ENCODE results near the gene ZMYND8.
A peak's percentile ranks its signal among the peaks of the same experiment; 100 is the strongest.
"Not testable (repeated sequence)": the region's sequence is repeated elsewhere in the genome, so short reads cannot be mapped to it uniquely, and the experiment has no call there.

ZMYND8 gene

DNA sequence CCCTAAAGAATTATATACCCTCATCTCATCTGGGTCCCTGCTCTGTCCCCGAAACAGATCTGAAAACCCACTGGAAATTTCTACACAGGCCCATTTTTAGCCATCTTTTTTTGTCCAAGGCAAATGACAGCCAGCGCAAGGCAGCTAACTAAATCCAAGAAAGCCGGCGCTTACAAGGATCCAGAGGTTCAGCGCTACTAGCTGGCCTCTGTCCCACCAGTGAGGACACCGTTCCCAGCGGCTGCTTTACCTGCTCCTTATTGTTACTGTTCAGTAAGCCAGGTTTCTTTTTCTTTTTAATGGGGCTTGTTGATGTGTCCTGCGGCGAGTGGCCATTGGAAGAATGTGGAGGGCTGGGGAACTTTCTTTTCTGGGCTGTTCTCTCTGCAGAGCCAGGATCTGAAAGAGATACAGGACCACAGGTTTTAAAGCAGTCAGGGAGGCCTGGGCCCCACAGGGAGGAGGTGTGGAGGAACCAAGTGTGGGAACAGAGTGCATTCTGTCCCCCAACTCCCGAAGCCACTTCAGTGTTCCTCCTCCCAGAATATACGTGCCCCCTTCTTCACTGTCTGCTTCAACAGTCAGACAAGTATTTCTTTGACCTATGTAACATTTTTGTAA lies 46.6 kb downstream of the ZMYND8 start (continued):
- TF ChIP-seq, protein P1, sequence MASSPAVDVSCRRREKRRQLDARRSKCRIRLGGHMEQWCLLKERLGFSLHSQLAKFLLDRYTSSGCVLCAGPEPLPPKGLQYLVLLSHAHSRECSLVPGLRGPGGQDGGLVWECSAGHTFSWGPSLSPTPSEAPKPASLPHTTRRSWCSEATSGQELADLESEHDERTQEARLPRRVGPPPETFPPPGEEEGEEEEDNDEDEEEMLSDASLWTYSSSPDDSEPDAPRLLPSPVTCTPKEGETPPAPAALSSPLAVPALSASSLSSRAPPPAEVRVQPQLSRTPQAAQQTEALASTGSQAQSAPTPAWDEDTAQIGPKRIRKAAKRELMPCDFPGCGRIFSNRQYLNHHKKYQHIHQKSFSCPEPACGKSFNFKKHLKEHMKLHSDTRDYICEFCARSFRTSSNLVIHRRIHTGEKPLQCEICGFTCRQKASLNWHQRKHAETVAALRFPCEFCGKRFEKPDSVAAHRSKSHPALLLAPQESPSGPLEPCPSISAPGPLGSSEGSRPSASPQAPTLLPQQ (tag by site-specific recombination; IDR thresholded peaks at IDR 0.05) = peak; percentile 70; the same call in 1 of the 2 replicates
- TF ChIP-seq, protein P2, sequence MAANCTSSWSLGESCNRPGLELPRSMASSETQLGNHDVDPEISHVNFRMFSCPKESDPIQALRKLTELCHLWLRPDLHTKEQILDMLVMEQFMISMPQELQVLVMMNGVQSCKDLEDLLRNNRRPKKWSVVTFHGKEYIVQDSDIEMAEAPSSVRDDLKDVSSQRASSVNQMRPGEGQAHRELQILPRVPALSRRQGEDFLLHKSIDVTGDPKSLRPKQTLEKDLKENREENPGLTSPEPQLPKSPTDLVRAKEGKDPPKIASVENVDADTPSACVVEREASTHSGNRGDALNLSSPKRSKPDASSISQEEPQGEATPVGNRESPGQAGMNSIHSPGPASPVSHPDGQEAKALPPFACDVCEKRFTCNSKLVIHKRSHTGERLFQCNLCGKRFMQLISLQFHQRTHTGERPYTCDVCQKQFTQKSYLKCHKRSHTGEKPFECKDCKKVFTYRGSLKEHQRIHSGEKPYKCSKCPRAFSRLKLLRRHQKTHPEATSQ (tag by site-specific recombination; IDR thresholded peaks at IDR 0.05) = no peak
- no peak for TF ChIP-seq MEIS1 (CRISPR knock-in tag; IDR thresholded peaks at IDR 0.05; ENCODE audit: borderline replicate concordance)
- TF ChIP-seq ZFP69B (tag by site-specific recombination; IDR thresholded peaks at IDR 0.05) = 0 out of 2 replicates have a peak, but pooled peaks have one; percentile 37

DNA sequence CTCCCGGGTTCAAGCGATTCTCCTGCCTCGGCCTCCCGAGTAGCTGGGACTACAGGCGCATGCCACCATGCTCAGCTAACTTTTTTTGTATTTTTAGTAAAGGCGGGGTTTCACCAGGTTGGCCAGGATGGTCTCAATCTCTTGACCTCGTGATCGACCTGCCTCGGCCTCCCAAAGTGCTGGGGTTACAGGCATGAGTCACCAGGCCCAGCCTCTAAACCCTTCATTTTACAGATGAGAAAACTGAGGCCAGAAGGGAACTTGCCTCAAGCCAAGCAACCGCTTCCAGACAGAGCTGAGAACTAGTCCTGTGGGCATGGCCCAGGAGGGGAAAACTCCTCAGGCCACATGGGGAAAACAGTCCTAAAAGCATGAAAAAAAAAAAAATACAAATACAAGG lies 47.1 kb downstream of the ZMYND8 start:
- ChIA-PET POLR2A (no interaction called here), CTCF (interaction anchor here (0.6 to 1.2 kb wide), 3 partner anchors 36 to 286 kb away, joined by 3 to 5 read pairs (median 5); no protein-coding TSS in a partner anchor)
- TF ChIP-seq ZNF292 (tag by site-specific recombination; IDR thresholded peaks at IDR 0.05; ENCODE audit: borderline replicate concordance, low read depth) = no peak
- H3K27ac ChIP-seq (ENCODE audit: extremely low read depth, low read depth, low read length) = no peak overlapping the region
- no peak overlapping the region for H3K4me3 ChIP-seq (ENCODE audit: low read depth, low read length)
- H3K4me1 ChIP-seq (ENCODE audit: control insufficient read depth, insufficient read depth, low read length) = no peaks in the 10 kb centered on the region; the same call in 1 of the 2 replicates
- H3K9me3 ChIP-seq (ENCODE audit: control insufficient read depth, insufficient read depth, low read depth, low read length) = no peaks in the 10 kb centered on the region
- peaks cover 24 to 55% of the 10 kb centered on the region in 2 experiments; a peak in 2 of 3 replicates for H3K36me3 ChIP-seq (ENCODE audit: control insufficient read depth in 2 of 2, insufficient read depth in 1 of 2, low read length in 2 of 2)

DNA sequence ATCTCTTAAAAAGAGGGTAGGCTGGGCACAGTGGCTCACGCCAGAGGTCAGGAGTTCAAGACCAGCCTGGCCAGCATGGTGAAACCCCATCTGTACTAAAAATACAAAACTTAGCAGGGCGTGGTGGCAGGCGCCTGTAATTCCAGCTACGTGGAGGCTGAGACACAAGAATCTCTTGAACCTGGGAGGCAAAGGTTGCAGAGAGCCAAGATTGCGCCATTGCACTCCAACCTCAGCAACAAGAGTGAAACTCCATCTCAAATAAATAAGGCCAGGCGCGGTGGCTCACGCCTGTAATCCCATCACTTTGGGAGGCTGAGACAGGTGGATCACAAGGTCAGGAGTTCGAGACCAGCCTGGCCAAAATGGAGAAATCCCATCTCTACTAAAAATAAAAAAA lies 48.9 kb downstream of the ZMYND8 start:
- H3K9me3 ChIP-seq (ENCODE audit: control insufficient read depth, insufficient read depth, low read depth, low read length); POLR2A ChIA-PET; H3K27ac ChIP-seq (ENCODE audit: extremely low read depth, low read depth, low read length); H3K4me1 ChIP-seq (ENCODE audit: control insufficient read depth, insufficient read depth, low read length); H3K4me3 ChIP-seq (ENCODE audit: low read depth, low read length): not testable (repeated sequence)
- peaks cover 24 to 68% of the 10 kb centered on the region in 2 experiments; a peak in 2 of 3 replicates for H3K36me3 ChIP-seq (ENCODE audit: control insufficient read depth in 2 of 2, insufficient read depth in 1 of 2, low read length in 2 of 2)
- CTCF ChIA-PET = interaction anchor here (1.1 to 2.6 kb wide), 2 partner anchors 9 to 76 kb away, joined by 3 to 10 read pairs; no protein-coding TSS in a partner anchor

DNA sequence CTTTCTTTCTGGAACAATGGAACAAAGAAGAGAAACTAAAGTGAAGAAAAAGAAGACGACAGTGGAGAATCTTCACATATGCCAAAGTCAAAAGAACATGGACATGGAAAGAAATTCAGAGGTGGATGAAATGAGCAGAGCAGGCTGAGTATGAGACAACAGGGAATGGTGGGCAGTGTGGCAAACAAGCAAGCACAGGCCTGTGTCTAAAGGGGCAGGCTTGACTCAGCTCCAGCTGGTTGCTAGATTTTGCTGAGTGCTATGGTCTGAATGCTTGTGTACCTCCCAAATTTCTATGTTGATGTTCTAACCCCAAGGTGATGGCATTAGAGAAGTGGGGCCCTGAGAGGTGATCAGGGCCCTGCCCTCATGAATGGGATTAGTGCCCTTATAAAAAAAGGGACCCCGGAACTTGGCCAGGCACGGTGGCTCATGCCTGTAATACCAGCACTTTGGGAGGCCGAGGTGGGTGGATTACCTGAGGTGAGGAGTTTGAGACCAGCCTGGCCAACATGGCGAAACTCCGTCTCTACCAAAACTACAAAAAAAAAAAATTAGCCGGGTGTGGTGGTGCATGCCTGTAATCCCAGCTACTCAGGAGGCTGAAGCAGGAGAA lies 49.6 kb downstream of the ZMYND8 start:
- no peak for TF ChIP-seq ZNF548 (tag by site-specific recombination; IDR thresholded peaks at IDR 0.05)
- no peak for TF ChIP-seq ZNF843 (tag by site-specific recombination; IDR thresholded peaks at IDR 0.05)
- TF ChIP-seq, protein P3, sequence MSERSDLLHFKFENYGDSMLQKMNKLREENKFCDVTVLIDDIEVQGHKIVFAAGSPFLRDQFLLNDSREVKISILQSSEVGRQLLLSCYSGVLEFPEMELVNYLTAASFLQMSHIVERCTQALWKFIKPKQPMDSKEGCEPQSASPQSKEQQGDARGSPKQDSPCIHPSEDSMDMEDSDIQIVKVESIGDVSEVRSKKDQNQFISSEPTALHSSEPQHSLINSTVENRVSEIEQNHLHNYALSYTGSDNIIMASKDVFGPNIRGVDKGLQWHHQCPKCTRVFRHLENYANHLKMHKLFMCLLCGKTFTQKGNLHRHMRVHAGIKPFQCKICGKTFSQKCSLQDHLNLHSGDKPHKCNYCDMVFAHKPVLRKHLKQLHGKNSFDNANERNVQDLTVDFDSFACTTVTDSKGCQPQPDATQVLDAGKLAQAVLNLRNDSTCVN (tag by site-specific recombination; optimal IDR thresholded peaks at IDR 0.05) = no peak
- TF ChIP-seq SP7 (tag by site-specific recombination; IDR thresholded peaks at IDR 0.05) = no peak
- TF ChIP-seq ZNF184 (tag by site-specific recombination; IDR thresholded peaks at IDR 0.05) = no peak
- no peak for TF ChIP-seq FEZF1 (tag by site-specific recombination; IDR thresholded peaks at IDR 0.05)
- TF ChIP-seq, protein P4, sequence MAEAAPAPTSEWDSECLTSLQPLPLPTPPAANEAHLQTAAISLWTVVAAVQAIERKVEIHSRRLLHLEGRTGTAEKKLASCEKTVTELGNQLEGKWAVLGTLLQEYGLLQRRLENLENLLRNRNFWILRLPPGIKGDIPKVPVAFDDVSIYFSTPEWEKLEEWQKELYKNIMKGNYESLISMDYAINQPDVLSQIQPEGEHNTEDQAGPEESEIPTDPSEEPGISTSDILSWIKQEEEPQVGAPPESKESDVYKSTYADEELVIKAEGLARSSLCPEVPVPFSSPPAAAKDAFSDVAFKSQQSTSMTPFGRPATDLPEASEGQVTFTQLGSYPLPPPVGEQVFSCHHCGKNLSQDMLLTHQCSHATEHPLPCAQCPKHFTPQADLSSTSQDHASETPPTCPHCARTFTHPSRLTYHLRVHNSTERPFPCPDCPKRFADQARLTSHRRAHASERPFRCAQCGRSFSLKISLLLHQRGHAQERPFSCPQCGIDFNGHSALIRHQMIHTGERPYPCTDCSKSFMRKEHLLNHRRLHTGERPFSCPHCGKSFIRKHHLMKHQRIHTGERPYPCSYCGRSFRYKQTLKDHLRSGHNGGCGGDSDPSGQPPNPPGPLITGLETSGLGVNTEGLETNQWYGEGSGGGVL (tag by site-specific recombination; IDR thresholded peaks at IDR 0.05) = no peak
- no peak for TF ChIP-seq ZNF658 (tag by site-specific recombination; IDR thresholded peaks at IDR 0.05)
- no peaks in the 10 kb centered on the region for H3K9me3 ChIP-seq (ENCODE audit: control insufficient read depth, insufficient read depth, low read depth, low read length)
- ChIA-PET CTCF (interaction anchor here (1.1 to 2.6 kb wide), 2 partner anchors 10 to 77 kb away, joined by 3 to 10 read pairs; no protein-coding TSS in a partner anchor), POLR2A (no interaction called here)
- peaks cover 24 to 71% of the 10 kb centered on the region in 2 experiments; a peak in 2 of 3 replicates for H3K36me3 ChIP-seq (ENCODE audit: control insufficient read depth in 2 of 2, insufficient read depth in 1 of 2, low read length in 2 of 2)
- H3K27ac ChIP-seq (ENCODE audit: extremely low read depth, low read depth, low read length) = no peak overlapping the region
- H3K4me1 ChIP-seq (ENCODE audit: control insufficient read depth, insufficient read depth, low read length) = no peaks in the 10 kb centered on the region; the same call in 1 of the 2 replicates
- no peak overlapping the region for H3K4me3 ChIP-seq (ENCODE audit: low read depth, low read length)

Data from HEK293 (cell line).